Measurements from ENCODE around the gene MFSD12. TPM values are rescaled to one million over a fixed set of nuclear protein-coding genes. Genes with fewer than 3 reads are reported as not detected.

The MFSD12 gene
- total and polyA plus RNA-seq, 4 donors = 42.5 to 107 (median 65.5) TPM

DNA sequence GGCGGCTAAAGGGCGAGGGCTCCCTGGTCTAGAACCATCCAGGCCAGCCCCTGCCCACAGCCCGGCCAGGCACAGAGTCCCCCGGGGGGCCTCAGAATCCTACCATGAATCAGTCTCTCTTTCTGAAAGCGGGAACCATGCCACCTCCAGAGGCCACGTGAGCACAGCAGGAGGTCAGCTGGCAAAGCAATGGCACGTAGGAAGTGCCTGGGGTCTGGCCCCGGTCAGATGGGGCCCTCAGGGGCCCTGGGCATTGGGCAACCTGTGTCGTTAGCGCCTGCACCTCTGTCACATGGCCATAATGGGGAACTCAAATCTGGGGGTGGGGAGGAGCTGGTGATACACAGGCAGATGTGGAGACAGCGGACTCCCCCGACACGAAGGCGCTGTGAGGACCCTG lies 8.8 kb downstream of the MFSD12 start:
- WGBS (ENCODE audit: insufficient coverage) = 60% methylated on average over 10 of the region's 14 CpGs
- H3K27ac ChIP-seq (ENCODE audit: low read depth, low read length) = no peak overlapping the region

DNA sequence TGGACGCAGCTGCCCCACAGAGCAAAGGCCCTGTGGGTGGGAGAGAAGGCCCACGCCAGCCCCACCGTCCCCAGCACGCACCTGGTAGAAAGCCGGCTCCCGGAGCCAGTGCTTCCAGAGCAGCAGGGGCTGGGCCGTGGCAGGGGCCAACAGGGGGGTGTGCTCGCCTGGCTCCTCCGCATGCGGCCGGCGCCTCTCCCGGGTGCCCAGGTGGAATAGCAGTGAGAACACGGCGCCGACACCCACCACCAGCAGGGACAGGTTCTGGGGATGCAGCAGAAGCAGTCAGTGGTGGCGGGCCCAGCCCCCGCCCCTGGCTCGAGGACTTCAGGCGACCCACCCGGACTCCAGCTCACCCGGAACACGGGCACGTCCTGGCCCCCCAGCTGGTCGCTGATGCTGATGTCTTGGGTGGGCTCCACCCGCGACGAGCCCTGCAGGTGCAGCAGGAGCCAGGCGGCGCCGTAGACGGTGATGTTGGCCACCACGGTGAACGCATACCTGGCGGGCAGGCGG lies 9.6 kb downstream of the MFSD12 start:
- Histone ChIP-seq H3K4me1 (ENCODE audit: control insufficient read depth, insufficient read depth, low read length) (peaks cover 12% of the 10 kb centered on the region), H3K27ac (ENCODE audit: low read depth, low read length) (no peak overlapping the region), H3K36me3 (ENCODE audit: control insufficient read depth, insufficient read depth, low read length) (peaks cover 80% of the 10 kb centered on the region), H3K9me3 (ENCODE audit: control insufficient read depth, insufficient read depth, low read length) (no peaks in the 10 kb centered on the region), H3K27me3 (ENCODE audit: control insufficient read depth, insufficient read depth, low read length) (no peaks in the 10 kb centered on the region), H3K4me3 (ENCODE audit: low read depth, low read length) (no peak overlapping the region)
- 89% methylated on average over 36 of the region's 36 CpGs for WGBS (ENCODE audit: insufficient coverage)
- DNase-seq (ENCODE audit: low read depth in 4 of 6, low spot score in 6 of 6) = no peak

More for the DNA sequence above, 8.8 kb downstream of the MFSD12 start:
- Histone ChIP-seq H3K9me3 (ENCODE audit: control insufficient read depth, insufficient read depth, low read length) (no peaks in the 10 kb centered on the region), H3K27me3 (ENCODE audit: control insufficient read depth, insufficient read depth, low read length) (no peaks in the 10 kb centered on the region), H3K4me1 (ENCODE audit: control insufficient read depth, insufficient read depth, low read length) (peaks cover 12% of the 10 kb centered on the region), H3K4me3 (ENCODE audit: low read depth, low read length) (no peak overlapping the region), H3K36me3 (ENCODE audit: control insufficient read depth, insufficient read depth, low read length) (peaks cover 72% of the 10 kb centered on the region)
- DNase-seq (ENCODE audit: low read depth in 4 of 6, low spot score in 6 of 6) = no peak

- WGBS (ENCODE audit: insufficient coverage) = 95% methylated on average over 15 of the region's 15 CpGs
- no peak overlapping the region for H3K27ac ChIP-seq (ENCODE audit: low read depth, low read length)
Observed at GRCh38 chr19:3547301-3547731, 10.1 kb downstream of the MFSD12 start.

GRCh38 chr19:3546119-3546518 lies 11.3 kb downstream of the MFSD12 start:
- no peaks in the 10 kb centered on the region for H3K9me3 ChIP-seq (ENCODE audit: control insufficient read depth, insufficient read depth, low read length)
- H3K27ac ChIP-seq (ENCODE audit: low read depth, low read length) = no peak overlapping the region
- 93% methylated on average over 22 of the region's 23 CpGs for WGBS (ENCODE audit: insufficient coverage)
- peaks cover 77% of the 10 kb centered on the region for H3K36me3 ChIP-seq (ENCODE audit: control insufficient read depth, insufficient read depth, low read length)
- no peak overlapping the region for H3K4me3 ChIP-seq (ENCODE audit: low read depth, low read length)
- H3K27me3 ChIP-seq (ENCODE audit: control insufficient read depth, insufficient read depth, low read length) = no peaks in the 10 kb centered on the region
- H3K4me1 ChIP-seq (ENCODE audit: control insufficient read depth, insufficient read depth, low read length) = peaks cover 12% of the 10 kb centered on the region
- no peak for DNase-seq (ENCODE audit: low read depth in 4 of 6, low spot score in 6 of 6)

More at GRCh38 chr19:3547301-3547731, 10.1 kb downstream of the MFSD12 start:
- peaks cover 12% of the 10 kb centered on the region for H3K4me1 ChIP-seq (ENCODE audit: control insufficient read depth, insufficient read depth, low read length)
- no peak for DNase-seq (ENCODE audit: low read depth in 4 of 6, low spot score in 6 of 6)
- H3K27me3 ChIP-seq (ENCODE audit: control insufficient read depth, insufficient read depth, low read length) = no peaks in the 10 kb centered on the region
- no peak overlapping the region for H3K4me3 ChIP-seq (ENCODE audit: low read depth, low read length)
- H3K9me3 ChIP-seq (ENCODE audit: control insufficient read depth, insufficient read depth, low read length) = no peaks in the 10 kb centered on the region
- H3K36me3 ChIP-seq (ENCODE audit: control insufficient read depth, insufficient read depth, low read length) = peaks cover 84% of the 10 kb centered on the region

DNA sequence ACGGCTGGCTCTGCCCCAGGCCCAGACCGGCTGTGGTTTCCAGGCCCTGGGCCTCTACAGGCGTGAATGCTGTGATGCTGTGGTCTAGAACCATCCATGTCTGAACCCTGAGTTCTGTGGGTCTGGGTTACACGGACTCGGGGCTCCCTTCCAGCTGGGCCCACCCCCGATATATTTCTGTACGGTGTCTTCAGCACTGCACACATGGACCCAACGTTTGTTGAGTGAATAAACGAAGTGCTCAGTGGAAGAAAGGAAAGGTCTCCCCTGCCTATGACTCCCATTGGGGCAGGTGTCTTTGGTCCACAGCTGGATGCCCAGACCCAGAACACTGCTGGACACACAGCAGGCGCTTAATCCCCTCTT lies 11.7 kb downstream of the MFSD12 start:
- peaks cover 72% of the 10 kb centered on the region for H3K36me3 ChIP-seq (ENCODE audit: control insufficient read depth, insufficient read depth, low read length)
- no peaks in the 10 kb centered on the region for H3K27me3 ChIP-seq (ENCODE audit: control insufficient read depth, insufficient read depth, low read length)
- 87% methylated on average over 10 of the region's 10 CpGs for WGBS (ENCODE audit: insufficient coverage)
- H3K27ac ChIP-seq (ENCODE audit: low read depth, low read length) = no peak overlapping the region
- H3K4me1 ChIP-seq (ENCODE audit: control insufficient read depth, insufficient read depth, low read length) = peaks cover 12% of the 10 kb centered on the region
- H3K9me3 ChIP-seq (ENCODE audit: control insufficient read depth, insufficient read depth, low read length) = no peaks in the 10 kb centered on the region
- no peak for DNase-seq (ENCODE audit: low read depth in 4 of 6, low spot score in 6 of 6)
- H3K4me3 ChIP-seq (ENCODE audit: low read depth, low read length) = no peak overlapping the region

DNA sequence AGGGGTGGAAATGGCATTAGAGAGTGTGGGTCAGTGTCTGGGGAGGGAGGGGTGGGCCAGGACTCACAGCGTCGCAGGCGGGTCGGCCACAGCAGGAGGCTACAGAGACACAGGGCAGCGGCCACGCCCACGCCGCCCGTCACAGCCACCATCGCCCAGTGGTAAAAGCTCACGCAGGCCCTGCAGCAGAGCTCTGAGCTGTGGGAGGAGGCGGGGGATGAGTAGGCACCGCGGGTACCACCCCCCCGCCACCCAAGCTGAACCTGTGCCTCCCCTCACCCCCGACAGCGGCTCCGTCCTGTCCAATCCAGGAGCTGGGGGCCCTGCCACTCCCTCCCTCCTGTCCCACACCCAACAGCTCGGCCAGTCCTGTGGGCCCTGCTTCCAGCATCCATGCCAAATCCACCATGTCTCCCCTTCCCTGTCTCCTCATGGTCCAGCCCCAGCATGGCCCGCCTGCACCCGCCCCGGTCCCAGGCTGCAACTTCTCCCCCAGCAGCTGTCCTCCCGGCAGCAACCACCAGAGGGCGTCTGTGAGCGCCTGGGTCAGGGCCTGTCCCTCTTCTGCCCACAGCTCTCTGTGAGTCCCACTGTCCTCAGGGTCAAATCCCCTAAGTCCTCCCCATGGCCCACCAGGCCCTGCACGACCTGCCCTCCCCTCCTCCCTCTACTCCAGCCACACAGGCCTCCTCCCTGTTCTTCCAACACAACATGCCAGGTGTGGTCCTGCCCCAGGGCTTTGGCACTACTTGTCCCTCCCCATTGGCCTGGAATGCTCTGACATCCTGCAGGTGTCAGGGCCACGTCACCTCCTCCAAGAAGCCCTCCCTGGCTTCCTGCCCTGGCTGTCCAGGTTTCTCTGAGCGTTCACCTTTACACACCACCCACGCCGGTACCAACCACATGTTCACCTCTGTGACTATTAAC lies 12.4 kb downstream of the MFSD12 start:
- no peak overlapping the region for H3K4me3 ChIP-seq (ENCODE audit: low read depth, low read length)
- no peaks in the 10 kb centered on the region for H3K9me3 ChIP-seq (ENCODE audit: control insufficient read depth, insufficient read depth, low read length)
- peaks cover 12% of the 10 kb centered on the region for H3K4me1 ChIP-seq (ENCODE audit: control insufficient read depth, insufficient read depth, low read length)
- H3K27me3 ChIP-seq (ENCODE audit: control insufficient read depth, insufficient read depth, low read length) = no peaks in the 10 kb centered on the region
- H3K27ac ChIP-seq (ENCODE audit: low read depth, low read length) = no peak overlapping the region
- WGBS (ENCODE audit: insufficient coverage) = 54% methylated on average over 30 of the region's 30 CpGs
- peak in 2 of 6 donors; percentile 18 to 56 for DNase-seq (ENCODE audit: low read depth in 4 of 6, low spot score in 6 of 6)
- peaks cover 70% of the 10 kb centered on the region for H3K36me3 ChIP-seq (ENCODE audit: control insufficient read depth, insufficient read depth, low read length)

- no peak overlapping the region for H3K27ac ChIP-seq (ENCODE audit: low read depth, low read length)
- H3K4me3 ChIP-seq (ENCODE audit: low read depth, low read length) = no peak overlapping the region
- peaks cover 16% of the 10 kb centered on the region for H3K4me1 ChIP-seq (ENCODE audit: control insufficient read depth, insufficient read depth, low read length)
- no peaks in the 10 kb centered on the region for H3K27me3 ChIP-seq (ENCODE audit: control insufficient read depth, insufficient read depth, low read length)
- H3K9me3 ChIP-seq (ENCODE audit: control insufficient read depth, insufficient read depth, low read length) = no peaks in the 10 kb centered on the region
- peaks cover 76% of the 10 kb centered on the region for H3K36me3 ChIP-seq (ENCODE audit: control insufficient read depth, insufficient read depth, low read length)
- WGBS (ENCODE audit: insufficient coverage) = 79% methylated on average over 7 of the region's 9 CpGs
- no peak for DNase-seq (ENCODE audit: low read depth in 4 of 6, low spot score in 6 of 6)
Observed at GRCh38 chr19:3544058-3544376, 13.4 kb downstream of the MFSD12 start.

GRCh38 chr19:3543150-3544057 lies 14.0 kb downstream of the MFSD12 start:
- no peaks in the 10 kb centered on the region for H3K9me3 ChIP-seq (ENCODE audit: control insufficient read depth, insufficient read depth, low read length)
- H3K27me3 ChIP-seq (ENCODE audit: control insufficient read depth, insufficient read depth, low read length) = no peaks in the 10 kb centered on the region
- H3K27ac ChIP-seq (ENCODE audit: low read depth, low read length) = no peak overlapping the region
- 86% methylated on average over 43 of the region's 47 CpGs for WGBS (ENCODE audit: insufficient coverage)
- peaks cover 19% of the 10 kb centered on the region for H3K4me1 ChIP-seq (ENCODE audit: control insufficient read depth, insufficient read depth, low read length)
- peaks cover 78% of the 10 kb centered on the region for H3K36me3 ChIP-seq (ENCODE audit: control insufficient read depth, insufficient read depth, low read length)
- no peak for DNase-seq (ENCODE audit: low read depth in 4 of 6, low spot score in 6 of 6)
- no peak overlapping the region for H3K4me3 ChIP-seq (ENCODE audit: low read depth, low read length)

DNA sequence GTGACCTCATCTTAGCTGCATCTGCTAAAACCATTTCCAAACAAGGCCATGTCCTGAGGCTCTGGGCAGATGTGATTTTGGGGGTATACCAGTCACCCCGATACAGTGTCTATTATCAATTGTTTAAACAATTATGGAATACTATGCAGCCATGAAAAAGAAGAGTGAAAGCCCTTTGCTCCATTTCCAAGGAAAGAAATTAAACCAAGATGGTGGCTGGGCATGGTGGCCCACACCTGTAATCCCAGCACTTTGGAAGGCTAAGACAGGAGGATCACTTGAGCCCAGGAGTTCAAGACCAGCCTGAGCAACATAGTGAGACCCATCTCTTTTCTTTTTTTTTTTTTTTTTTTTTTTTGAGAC lies 17.6 kb downstream of the MFSD12 start:
- Histone ChIP-seq H3K4me3 (ENCODE audit: low read depth, low read length) (no peak overlapping the region), H3K4me1 (ENCODE audit: control insufficient read depth, insufficient read depth, low read length) (peaks cover 34% of the 10 kb centered on the region), H3K27ac (ENCODE audit: low read depth, low read length) (no peak overlapping the region), H3K9me3 (ENCODE audit: control insufficient read depth, insufficient read depth, low read length) (no peaks in the 10 kb centered on the region), H3K27me3 (ENCODE audit: control insufficient read depth, insufficient read depth, low read length) (no peaks in the 10 kb centered on the region), H3K36me3 (ENCODE audit: control insufficient read depth, insufficient read depth, low read length) (peaks cover 78% of the 10 kb centered on the region)
- no peak for DNase-seq (ENCODE audit: low read depth in 4 of 6, low spot score in 6 of 6)
- no CpG with 5 or more reads among the region's 1 CpG for WGBS (ENCODE audit: insufficient coverage)

Measured in spinal cord (tissue), 10 donors.